Activated effector memory CD4-positive, alpha-beta T cell treated with Interleukin-2 at 50 U/mL for 16 hours (primary cell): ENCODE measurements around the gene LHFPL5.

ENCODE experiments used
- DNase-seq: peaks from one replicate; pipeline ENCODE4 v3.0.0-alpha.2; 2020

The LHFPL5 gene

GRCh38 chr6:35794536-35795452 is 10.4 kb upstream of the LHFPL5 start:
- no peak for DNase-seq

DNA sequence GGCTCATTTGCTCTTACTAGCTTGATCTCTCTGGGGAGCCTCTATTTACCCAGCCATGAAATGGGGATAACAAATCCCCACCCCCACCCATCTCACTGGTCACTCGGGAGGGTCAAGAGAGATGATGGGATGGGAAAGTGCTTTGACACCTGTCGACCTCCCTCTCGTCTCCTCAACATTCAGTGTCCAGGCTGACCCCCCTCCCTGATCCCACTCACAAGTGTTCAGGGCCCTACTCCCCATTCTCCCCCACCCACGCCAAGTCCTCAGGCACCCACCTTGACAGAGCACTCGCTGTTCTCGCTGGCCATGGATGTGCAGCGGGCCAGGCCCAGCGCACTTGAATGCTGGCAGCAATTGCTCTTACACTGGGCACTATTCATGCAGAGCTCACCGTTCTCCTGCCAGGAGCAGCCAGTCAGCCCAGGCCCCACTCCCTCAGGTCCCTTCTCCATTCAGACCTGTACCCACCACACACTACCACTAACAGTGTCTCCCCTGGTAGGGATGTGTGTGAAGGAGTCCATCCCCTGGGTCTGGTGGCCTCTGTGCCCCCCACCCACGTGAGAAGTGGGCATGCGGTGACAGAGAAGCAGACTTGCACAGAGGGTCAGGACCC is 9.6 kb upstream of the LHFPL5 start:
- no peak for DNase-seq

- no peak for DNase-seq
Observed at GRCh38 chr6:35796236-35796635, 8.9 kb upstream of the LHFPL5 start.

DNA sequence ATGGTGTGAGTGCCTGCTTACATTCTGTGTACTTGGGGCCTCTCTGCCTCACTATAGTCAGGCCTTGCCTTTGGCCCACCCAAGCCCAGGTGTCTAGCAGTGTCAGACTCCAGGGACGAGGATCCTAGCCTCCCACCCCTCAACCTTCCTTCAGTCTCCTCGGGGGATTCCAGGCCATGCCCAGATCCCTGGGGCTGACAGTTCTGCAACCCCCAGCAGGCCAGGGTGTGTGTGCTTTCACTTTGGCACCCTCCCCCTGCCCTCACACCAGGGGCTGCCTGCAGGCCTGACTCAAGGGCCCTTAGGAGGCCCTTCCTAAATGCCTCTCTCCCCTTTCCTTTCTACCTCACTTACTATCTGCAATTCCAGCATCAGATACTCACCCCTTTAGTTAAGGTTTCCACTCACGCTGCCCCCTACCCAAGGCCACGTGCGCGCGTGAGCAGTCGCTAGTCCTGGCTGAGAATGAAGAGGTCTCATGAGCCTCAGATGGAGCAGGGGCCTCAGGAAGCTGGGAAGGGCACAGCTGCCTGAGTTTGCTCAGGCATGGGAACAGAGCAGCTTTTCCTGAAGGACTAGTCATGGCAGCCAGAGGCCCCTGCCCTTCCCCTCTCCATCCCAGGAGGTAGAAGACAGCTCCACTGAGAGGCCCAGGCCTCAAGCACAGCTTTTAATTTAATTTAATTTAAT is 7.2 kb upstream of the LHFPL5 start:
- no peak for DNase-seq

DNA sequence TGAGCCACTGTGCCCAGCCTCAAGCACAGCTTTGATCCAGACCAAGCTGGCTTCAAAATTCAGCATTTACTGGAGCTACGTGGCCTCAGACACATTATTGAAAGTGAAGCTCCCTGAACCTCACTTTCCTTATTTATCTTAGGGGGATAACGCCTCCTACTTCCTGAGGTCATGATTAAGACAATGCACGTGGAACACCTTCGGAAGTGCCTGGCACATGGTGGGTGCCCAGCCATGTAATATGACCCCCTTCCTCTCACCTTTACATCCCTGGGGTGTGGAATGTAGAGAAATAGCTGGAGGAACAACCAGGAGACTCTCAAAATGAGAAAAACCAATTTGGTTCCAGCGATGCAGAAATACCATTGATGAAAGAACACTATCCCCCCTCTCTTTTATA is 6.4 kb upstream of the LHFPL5 start:
- no peak for DNase-seq

- DNase-seq: no peak
Observed at GRCh38 chr6:35801148-35801547, 4.0 kb upstream of the LHFPL5 start.

DNA sequence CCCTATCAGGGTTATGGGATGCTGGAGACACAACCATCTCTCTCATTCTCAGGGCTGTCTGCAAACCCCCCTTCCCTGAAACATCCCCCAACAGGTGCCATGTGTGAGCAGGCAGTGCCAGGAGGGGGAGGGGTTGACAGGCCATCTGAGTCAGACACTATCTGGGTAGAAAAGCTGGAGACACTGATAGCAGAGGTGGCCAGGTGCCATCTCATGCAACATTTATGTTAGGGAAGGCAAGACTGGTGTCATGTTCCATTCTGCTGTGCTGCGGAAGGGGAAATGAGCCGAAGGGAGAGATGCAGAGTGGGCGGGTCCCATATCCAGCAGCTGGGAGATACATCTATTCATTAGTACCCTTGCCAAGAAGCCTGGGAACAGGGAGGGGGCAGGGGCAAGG is 3.5 kb downstream of the LHFPL5 start:
- DNase-seq: no peak

DNA sequence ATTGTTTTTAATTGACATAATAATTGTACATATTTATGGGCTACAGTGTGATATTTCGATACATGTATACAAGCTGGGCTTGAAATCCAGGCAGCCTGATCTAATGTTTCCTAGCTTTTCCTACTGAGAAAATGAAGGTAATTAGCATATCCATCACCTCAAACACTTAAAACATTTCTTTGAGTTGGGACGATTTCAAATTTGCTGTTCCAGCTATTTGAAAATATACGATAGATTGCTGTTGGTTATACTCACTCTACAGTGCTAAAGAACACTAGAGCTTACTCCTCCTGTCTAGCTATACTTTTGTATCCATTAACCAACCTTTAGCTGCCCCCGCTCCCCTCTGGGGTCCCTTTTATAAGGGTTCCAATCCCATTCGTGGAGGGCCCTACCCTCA is 4.7 kb downstream of the LHFPL5 start:
- no peak for DNase-seq

DNA sequence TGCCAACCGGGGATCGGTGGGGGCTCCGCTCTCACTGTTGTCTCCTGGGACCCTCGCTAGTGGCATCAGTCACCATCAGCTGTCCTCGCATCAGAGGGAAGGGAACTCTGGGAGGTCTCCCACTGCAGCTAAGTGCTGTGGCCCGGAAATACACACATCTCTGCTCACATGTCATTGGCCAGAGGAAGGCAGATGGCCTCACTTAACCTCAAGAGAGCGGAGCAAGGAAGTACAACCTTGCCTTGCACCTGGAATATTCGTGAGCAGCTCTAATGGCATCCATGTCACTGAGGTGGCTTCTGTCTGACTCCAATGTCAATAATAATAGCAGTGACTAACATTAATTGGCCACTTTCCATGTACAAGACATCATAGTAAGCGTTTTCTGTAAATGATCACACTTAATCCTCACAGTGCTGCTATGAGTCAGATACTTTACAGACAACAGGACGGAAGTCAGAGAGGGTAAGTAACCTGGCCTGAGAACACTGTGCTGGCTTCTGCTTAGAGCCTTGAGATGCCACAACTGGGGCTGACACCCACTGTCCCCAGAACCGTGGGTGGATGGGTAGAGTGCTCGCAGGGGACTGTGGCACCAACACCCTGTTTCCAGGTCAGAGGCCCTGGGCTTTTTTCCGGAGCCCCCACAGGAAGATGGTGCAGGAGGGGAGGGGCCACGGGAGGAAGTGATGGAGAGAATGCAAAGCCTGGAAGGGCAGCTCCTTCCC is 6.0 kb downstream of the LHFPL5 start:
- DNase-seq: no peak

DNA sequence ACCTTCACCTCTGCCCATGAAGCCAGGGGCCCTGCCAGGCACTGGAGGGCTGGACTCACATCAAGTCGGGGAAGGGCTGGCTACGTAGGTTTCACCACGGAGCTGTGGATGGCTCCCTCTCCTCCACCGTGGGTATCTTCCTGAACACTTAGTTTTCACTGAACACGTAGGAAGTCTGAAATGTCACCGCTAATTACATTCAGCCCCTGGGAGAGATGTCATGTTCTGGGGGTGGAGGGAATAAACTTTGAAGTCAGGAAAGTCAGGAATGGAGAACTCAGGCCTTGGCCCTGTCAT is 6.5 kb downstream of the LHFPL5 start:
- DNase-seq: no peak

- DNase-seq: no peak
Observed at GRCh38 chr6:35817515-35817914, 12.4 kb downstream of the LHFPL5 start.

DNA sequence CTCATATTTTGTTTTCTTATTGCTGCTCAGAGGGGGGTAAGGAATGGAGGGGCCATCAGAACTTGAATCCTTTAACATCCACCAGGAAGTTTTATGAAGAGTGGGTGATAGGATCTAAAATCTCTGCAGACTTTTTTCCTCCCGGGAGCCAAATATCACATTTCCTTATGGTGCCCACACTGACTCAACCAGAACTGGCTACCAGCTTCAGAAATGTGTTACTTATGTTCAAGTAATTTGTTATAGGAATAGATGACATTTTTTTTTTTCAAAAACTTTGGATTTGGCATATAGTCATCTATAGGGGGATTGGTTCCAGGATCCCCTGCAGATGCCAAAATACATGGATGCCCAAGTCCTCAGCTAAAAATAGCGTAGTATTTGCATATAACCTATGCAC is 18.4 kb downstream of the LHFPL5 start:
- DNase-seq: no peak

DNA sequence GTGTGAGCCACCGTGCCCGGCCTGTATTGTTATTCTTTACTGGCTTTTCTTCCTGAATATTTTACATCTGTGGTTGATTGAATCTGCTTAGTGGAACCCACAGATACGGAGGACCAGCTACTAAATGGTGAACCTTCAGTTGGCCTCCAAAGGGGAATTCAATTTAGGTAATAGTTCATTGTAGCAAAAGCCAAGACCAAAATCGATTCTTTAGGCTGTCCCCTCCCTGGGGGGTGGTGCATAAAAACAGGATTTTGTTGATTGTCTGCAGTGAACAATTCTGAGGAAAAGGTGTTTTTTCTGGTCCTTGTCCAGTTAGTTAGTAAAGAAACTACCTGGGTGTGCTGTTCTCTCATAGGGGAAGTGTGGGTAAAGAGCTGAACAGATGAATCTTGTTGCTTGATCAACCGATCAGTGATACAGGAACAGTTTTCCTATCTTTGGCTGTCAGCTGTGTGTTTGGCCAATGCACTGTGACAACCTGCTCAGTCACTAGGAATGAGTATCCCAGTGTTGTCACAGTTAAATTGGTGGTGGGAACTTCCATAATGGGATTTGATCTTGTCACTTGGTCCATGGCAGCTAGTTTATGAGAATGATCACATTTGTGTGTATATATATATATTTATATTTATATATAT is 19.5 kb downstream of the LHFPL5 start:
- no peak for DNase-seq

GRCh38 chr6:35829306-35829705 is 24.2 kb downstream of the LHFPL5 start:
- no peak for DNase-seq

DNA sequence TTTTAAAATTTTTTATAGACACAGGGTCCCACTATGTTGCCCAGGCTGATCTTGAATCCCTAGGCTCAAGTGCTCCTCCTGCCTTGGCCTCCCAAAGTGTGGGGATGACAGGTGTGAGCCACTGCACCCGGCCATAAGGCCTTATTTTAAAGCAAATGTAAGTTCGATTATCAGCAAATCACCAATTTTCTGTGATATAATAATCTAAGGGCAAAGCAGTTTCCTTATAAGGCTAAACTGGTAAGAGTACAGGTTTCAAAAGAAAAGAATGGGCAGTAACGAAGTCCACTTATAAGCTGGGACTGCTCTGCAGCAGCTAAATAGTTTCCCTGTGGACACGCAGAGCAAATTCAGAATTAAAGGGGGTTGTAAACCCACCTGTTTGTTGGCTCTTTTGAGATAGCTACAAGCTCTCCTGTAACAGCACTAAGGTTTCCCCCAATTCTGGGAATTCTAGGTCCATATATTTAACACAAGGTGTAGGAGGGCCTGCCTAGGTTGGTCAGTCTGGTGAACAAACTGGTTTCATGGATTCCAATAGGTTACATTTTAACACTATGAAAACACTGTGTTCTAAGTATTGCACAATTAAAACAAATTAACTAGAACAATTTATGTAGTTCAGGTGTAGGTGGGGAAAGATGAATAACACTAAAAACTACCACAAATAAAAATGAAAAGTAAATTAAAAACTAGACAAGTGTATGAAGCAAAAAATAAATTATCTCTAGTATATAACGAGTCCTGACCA is 26.3 kb downstream of the LHFPL5 start:
- no peak for DNase-seq

DNA sequence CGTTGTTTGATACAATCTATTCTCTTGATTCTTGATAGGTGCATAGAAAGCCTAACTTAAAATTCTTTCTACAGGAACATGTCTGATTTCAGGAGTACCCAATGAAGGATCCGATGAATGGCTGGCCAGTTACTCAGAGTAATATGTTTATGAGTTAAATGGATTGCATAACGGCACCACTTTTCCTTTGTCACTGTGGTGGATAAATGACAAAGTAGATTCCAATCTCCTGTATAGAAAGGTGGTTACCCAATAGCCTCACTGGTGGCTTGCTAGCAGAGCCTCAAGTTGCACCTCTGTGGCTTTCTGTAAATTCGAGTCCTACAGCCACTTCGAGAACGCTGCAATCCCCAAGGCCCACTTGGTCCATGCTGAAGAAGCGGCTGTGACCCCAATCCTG is 28.4 kb downstream of the LHFPL5 start:
- no peak for DNase-seq

DNA sequence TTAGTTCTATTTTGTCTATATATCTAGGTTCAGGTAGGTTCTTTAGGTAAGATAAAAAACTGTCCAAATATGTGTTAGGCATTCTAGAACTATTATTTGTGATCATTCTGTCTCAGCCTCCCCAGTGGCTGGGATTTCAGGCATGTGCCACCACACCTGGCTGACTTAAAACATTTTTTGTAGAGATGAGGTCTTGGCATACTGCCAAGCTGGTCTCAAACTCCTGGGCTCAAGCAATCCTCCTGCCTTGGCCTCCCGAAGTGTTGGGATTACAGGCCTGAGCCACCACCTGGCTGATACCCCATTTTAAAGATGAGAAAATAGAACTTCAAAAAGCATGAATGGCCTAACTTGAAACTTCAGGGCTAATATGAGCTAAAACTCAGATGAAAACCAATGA is 33.9 kb downstream of the LHFPL5 start:
- DNase-seq: no peak

DNA sequence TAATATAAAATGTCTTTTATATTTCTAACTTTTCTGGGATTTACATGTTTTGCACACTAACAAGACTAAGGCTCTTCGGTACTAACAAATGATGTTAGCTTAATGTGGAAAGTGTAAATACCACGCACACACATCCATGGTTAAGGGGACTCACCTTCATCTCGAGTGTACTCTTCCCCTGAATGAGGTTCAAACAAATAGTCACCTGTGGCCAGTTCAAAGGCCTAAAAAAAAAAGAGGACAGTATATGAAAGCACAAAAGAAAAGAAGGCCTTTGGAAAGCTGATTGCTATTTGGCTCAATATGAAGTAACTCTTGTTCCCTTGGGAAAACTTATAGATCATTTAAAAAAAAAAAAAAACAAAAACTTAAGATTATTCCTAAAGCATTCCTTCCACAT is 37.2 kb downstream of the LHFPL5 start:
- DNase-seq: no peak

DNA sequence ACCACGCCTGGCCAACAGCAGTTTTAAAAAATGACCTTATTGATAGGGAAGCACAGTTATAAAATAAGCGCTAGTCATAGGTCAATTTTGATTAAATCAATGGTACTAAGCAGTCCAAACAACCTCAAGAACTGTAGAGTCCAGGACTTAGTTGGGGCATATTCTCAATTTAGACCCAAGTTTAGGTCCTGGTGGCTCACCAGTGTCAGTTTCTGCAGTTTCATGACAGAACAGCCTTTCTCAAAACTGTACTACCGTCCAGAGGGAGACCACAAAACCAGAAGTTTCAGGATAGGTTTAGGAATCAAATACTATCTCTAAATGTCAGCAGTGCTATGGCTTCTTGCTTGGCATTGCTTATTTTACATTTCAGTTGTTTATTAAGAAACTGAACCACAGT is 39.1 kb downstream of the LHFPL5 start:
- DNase-seq: no peak

DNA sequence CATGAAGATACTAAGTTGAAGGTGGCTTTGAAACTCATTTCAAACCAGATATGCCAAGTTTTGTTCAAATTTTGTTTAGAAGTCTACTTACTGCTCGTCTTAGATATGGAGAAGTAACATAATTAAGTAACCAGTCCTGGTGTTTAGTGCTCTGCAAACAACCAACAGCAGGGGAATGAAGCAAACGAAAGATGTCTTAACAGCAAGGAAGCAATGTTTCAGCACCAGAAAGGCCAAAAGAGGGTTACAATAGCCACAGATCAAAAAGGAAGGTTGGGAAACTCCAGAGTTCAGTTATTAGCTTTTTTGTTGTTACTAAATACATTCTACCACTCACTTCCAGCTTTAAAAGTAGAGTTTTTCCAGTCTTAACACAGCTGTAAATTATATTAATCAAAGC is 45.1 kb downstream of the LHFPL5 start:
- DNase-seq: no peak

DNA sequence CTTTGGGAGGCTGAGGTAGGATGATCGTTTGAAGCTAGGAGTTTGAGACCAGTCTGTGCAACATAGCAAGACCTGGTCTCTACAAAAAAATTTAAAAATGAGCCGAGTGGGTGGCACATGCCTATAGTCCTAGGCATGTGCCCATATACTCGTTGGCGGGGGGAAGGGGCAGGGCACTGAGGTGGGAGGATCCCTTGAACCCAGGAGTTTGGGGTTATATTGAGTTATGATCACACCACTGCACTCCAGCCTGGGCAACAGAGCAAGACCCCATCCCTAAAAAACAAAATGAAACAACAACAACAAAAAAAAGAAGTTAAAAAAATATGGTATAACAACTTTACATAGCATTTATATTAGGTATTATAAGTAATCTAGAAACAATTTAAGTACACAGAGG is 47.8 kb downstream of the LHFPL5 start:
- no peak for DNase-seq

GRCh38 chr6:35856250-35856649 is 51.1 kb downstream of the LHFPL5 start:
- DNase-seq: no peak
